OCI-LY1 (cell line): ENCODE data around the gene RASAL2.

Experiments used
- H2AFZ ChIP-seq: fragments of 200-600 bp; sonication (generic), shearing (Covaris generic); 2 replicates; pipeline ENCODE4 v1.6.0; 2014; ENCODE audit warnings: antibody characterized with exemption, mild to moderate bottlenecking, low read length
- H3F3A ChIP-seq: fragments of 200-600 bp; sonication (generic), shearing (Covaris generic); 2 replicates; pipeline ENCODE4 v1.6.0; 2014; ENCODE audit warnings: mild to moderate bottlenecking, antibody characterized with exemption, low read length, moderate library complexity; ENCODE audit not compliant: insufficient read depth
- H3K27ac ChIP-seq: fragments of 200-600 bp; sonication (generic); 2 replicates; pipeline ENCODE4 v1.5.1; 2014; ENCODE audit warnings: low read length, mixed run types, mild to moderate bottlenecking, low read depth; ENCODE audit not compliant: poor library complexity, severe bottlenecking
- H3K27me3 ChIP-seq: fragments of 200-600 bp; sonication (generic); 2 replicates; pipeline ENCODE4 v1.6.0; 2014; ENCODE audit warnings: antibody characterized with exemption, mild to moderate bottlenecking, low read length, moderate library complexity; ENCODE audit not compliant: insufficient read depth
- H3K36me3 ChIP-seq: fragments of 200-600 bp; sonication (generic); 2 replicates; pipeline ENCODE4 v1.6.1; 2014; ENCODE audit warnings: mild to moderate bottlenecking, antibody characterized with exemption, low read length, moderate library complexity, mixed read lengths; ENCODE audit not compliant: insufficient read depth
- H3K4me1 ChIP-seq: fragments of 200-600 bp; sonication (generic); 2 replicates; pipeline ENCODE4 v1.5.1; 2014; ENCODE audit warnings: mild to moderate bottlenecking, low read length, moderate library complexity; ENCODE audit not compliant: insufficient read depth, severe bottlenecking
- H3K4me2 ChIP-seq: fragments of 200-600 bp; sonication (generic), shearing (Covaris generic); 2 replicates; pipeline ENCODE4 v1.6.1; 2014; ENCODE audit warnings: low read length
- H3K4me3 ChIP-seq: fragments of 200-600 bp; sonication (generic); 2 replicates; pipeline ENCODE4 v1.5.1; 2014; ENCODE audit warnings: low read length, low read depth, mild to moderate bottlenecking, mixed read lengths; ENCODE audit not compliant: poor library complexity, severe bottlenecking
- H3K79me2 ChIP-seq: fragments of 200-600 bp; shearing (Covaris generic); 2 replicates; pipeline ENCODE4 v1.6.1; 2016; ENCODE audit warnings: mixed run types, low read length, mixed read lengths; ENCODE audit not compliant: insufficient read depth
- H3K9ac ChIP-seq: fragments of 200-600 bp; sonication (generic), shearing (Covaris generic); 2 replicates; pipeline ENCODE4 v1.6.1; 2014; ENCODE audit warnings: mild to moderate bottlenecking, low read length, mixed read lengths
- H3K9me2 ChIP-seq: fragments of 200-600 bp; sonication (generic), shearing (Covaris generic); 2 replicates; pipeline ENCODE4 v1.6.1; 2014; ENCODE audit warnings: low read depth, mild to moderate bottlenecking, low read length, mixed read lengths
- H3K9me3 ChIP-seq: fragments of 200-600 bp; shearing (Covaris generic); 2 replicates; pipeline ENCODE4 v1.6.1; 2014; ENCODE audit warnings: low read length, mixed read lengths
- H4K20me1 ChIP-seq: fragments of 200-600 bp; sonication (generic), shearing (Covaris generic); 2 replicates; pipeline ENCODE4 v1.6.0; 2016; ENCODE audit warnings: mild to moderate bottlenecking, low read length; ENCODE audit not compliant: insufficient read depth
- CTCF ChIP-seq: fragments of 200-600 bp; sonication (generic), shearing (Covaris generic); IDR thresholded peaks from 2 replicates; pipeline ENCODE4 v1.5.1; 2017; ENCODE audit warnings: mild to moderate bottlenecking, antibody characterized with exemption, low read length, moderate library complexity, mixed read lengths
- EZH2 ChIP-seq: fragments of 200-600 bp; sonication (generic), shearing (Covaris generic); IDR thresholded peaks from 2 replicates; pipeline ENCODE4 v1.8.0; 2017; ENCODE audit warnings: borderline replicate concordance, mixed run types, mild to moderate bottlenecking, antibody characterized with exemption, low read length, moderate library complexity, mixed read lengths

RASAL2 gene

GRCh38 chr1:178399177-178399728 lies 305.3 kb downstream of the RASAL2 start:
- TF ChIP-seq CTCF = no peak
- H3K4me3 ChIP-seq = no peak overlapping the region

GRCh38 chr1:178405137-178405536 lies 311.2 kb downstream of the RASAL2 start:
- H4K20me1 ChIP-seq = no peaks in the 10 kb centered on the region
- H3K9me2 ChIP-seq = no peaks in the 10 kb centered on the region
- TF ChIP-seq CTCF = no peak
- TF ChIP-seq EZH2 = no peak
- no peaks in the 10 kb centered on the region for H3K4me1 ChIP-seq
- H3K27ac ChIP-seq = no peak overlapping the region
- H3K4me3 ChIP-seq = no peak overlapping the region
- no peaks in the 10 kb centered on the region for H3K27me3 ChIP-seq
- no peaks in the 10 kb centered on the region for H3K9me3 ChIP-seq
- no peak overlapping the region for H3K9ac ChIP-seq
- H3F3A ChIP-seq = no peaks in the 10 kb centered on the region
- H3K36me3 ChIP-seq = no peaks in the 10 kb centered on the region
- no peaks in the 10 kb centered on the region for H3K79me2 ChIP-seq
- no peak overlapping the region for H2AFZ ChIP-seq
- no peak overlapping the region for H3K4me2 ChIP-seq

More at GRCh38 chr1:178399177-178399728, 305.3 kb downstream of the RASAL2 start:
- no peaks in the 10 kb centered on the region for H3K4me1 ChIP-seq
- H3K9ac ChIP-seq = no peak overlapping the region
- no peak overlapping the region for H2AFZ ChIP-seq
- H3K36me3 ChIP-seq = no peaks in the 10 kb centered on the region
- no peak overlapping the region for H3K27ac ChIP-seq
- no peaks in the 10 kb centered on the region for H3K9me2 ChIP-seq
- H3K9me3 ChIP-seq = no peaks in the 10 kb centered on the region
- no peaks in the 10 kb centered on the region for H3F3A ChIP-seq
- H3K27me3 ChIP-seq = no peaks in the 10 kb centered on the region
- H3K79me2 ChIP-seq = no peaks in the 10 kb centered on the region
- no peaks in the 10 kb centered on the region for H4K20me1 ChIP-seq
- H3K4me2 ChIP-seq = no peak overlapping the region

GRCh38 chr1:178407215-178407614 lies 313.3 kb downstream of the RASAL2 start:
- Histone ChIP-seq H3K79me2 (no peaks in the 10 kb centered on the region), H3K9me2 (no peaks in the 10 kb centered on the region), H3K36me3 (no peaks in the 10 kb centered on the region), H3K4me1 (no peaks in the 10 kb centered on the region), H2AFZ (no peak overlapping the region), H3K4me2 (no peak overlapping the region), H4K20me1 (no peaks in the 10 kb centered on the region), H3K9me3 (no peaks in the 10 kb centered on the region), H3K27me3 (no peaks in the 10 kb centered on the region), H3K4me3 (no peak overlapping the region), H3K27ac (no peak overlapping the region), H3F3A (no peaks in the 10 kb centered on the region), H3K9ac (no peak overlapping the region)
- TF ChIP-seq EZH2 = no peak

GRCh38 chr1:178407655-178408054 lies 313.8 kb downstream of the RASAL2 start:
- no peak overlapping the region for H3K4me2 ChIP-seq
- TF ChIP-seq CTCF = no peak
- TF ChIP-seq EZH2 = no peak
- no peaks in the 10 kb centered on the region for H3K9me3 ChIP-seq
- H3K27me3 ChIP-seq = no peaks in the 10 kb centered on the region
- no peaks in the 10 kb centered on the region for H3K4me1 ChIP-seq
- no peaks in the 10 kb centered on the region for H3F3A ChIP-seq
- H3K36me3 ChIP-seq = no peaks in the 10 kb centered on the region
- no peaks in the 10 kb centered on the region for H3K9me2 ChIP-seq
- no peak overlapping the region for H2AFZ ChIP-seq
- no peak overlapping the region for H3K27ac ChIP-seq
- no peaks in the 10 kb centered on the region for H4K20me1 ChIP-seq
- no peak overlapping the region for H3K4me3 ChIP-seq
- no peaks in the 10 kb centered on the region for H3K79me2 ChIP-seq
- no peak overlapping the region for H3K9ac ChIP-seq
